ENCODE data around the gene CFAP20. TPM values are rescaled to one million over a fixed set of nuclear protein-coding genes. Genes with fewer than 3 reads are reported as not detected.

The CFAP20 gene
- total RNA-seq = 28.5 TPM
- long read RNA-seq, transcript CFAP20-201 (6 exons, 1,354 nt) = major isoform, 96 of 114 reads
- long read RNA-seq, partial matches to known transcripts = 1 of 114 reads
- long read RNA-seq, other reads (novel, unspliced or antisense) = 15 of 114 reads

- DNase-seq (ENCODE audit: low spot score) = peak; percentile 99
Observed at GRCh38 chr16:58129097-58129936, at the start of gene CFAP20. Gene CFAP20 (minus strand): TSS chr16:58129381. CDS start chr16:58129115, 266 bp downstream.

- DNase-seq (ENCODE audit: low spot score) = no peak
Observed at GRCh38 chr16:58177353-58177710, 48.2 kb upstream of the CFAP20 start.

- no peak for DNase-seq (ENCODE audit: low spot score)
Observed at GRCh38 chr16:58176608-58177352, 47.6 kb upstream of the CFAP20 start.

GRCh38 chr16:58170223-58170622 is 41.0 kb upstream of the CFAP20 start:
- DNase-seq (ENCODE audit: low spot score) = no peak

- DNase-seq (ENCODE audit: low spot score) = no peak
Observed at GRCh38 chr16:58160855-58161254, 31.7 kb upstream of the CFAP20 start.

GRCh38 chr16:58158725-58159124 is 29.5 kb upstream of the CFAP20 start:
- DNase-seq (ENCODE audit: low spot score) = no peak

GRCh38 chr16:58157951-58158540 is 28.9 kb upstream of the CFAP20 start:
- DNase-seq (ENCODE audit: low spot score) = no peak

- no peak for DNase-seq (ENCODE audit: low spot score)
Observed at GRCh38 chr16:58157239-58157638, 28.1 kb upstream of the CFAP20 start.

- no peak for DNase-seq (ENCODE audit: low spot score)
Observed at GRCh38 chr16:58155839-58156238, 26.7 kb upstream of the CFAP20 start.

- DNase-seq (ENCODE audit: low spot score) = no peak
Observed at GRCh38 chr16:58154345-58154744, 25.2 kb upstream of the CFAP20 start.

GRCh38 chr16:58152246-58152868 is 23.2 kb upstream of the CFAP20 start:
- no peak for DNase-seq (ENCODE audit: low spot score)

- DNase-seq (ENCODE audit: low spot score) = no peak
Observed at GRCh38 chr16:58148526-58148925, 19.3 kb upstream of the CFAP20 start.

- no peak for DNase-seq (ENCODE audit: low spot score)
Observed at GRCh38 chr16:58148099-58148498, 18.9 kb upstream of the CFAP20 start.

GRCh38 chr16:58138852-58139251 is 9.7 kb upstream of the CFAP20 start:
- DNase-seq (ENCODE audit: low spot score) = no peak

GRCh38 chr16:58137581-58137980 is 8.4 kb upstream of the CFAP20 start:
- no peak for DNase-seq (ENCODE audit: low spot score)

GRCh38 chr16:58128711-58129096 is 477 bp downstream of the CFAP20 start:
- peak; percentile 87 for DNase-seq (ENCODE audit: low spot score)

- DNase-seq (ENCODE audit: low spot score) = peak; percentile 67
Observed at GRCh38 chr16:58128181-58128631, 975 bp downstream of the CFAP20 start.

- peak; percentile 14 for DNase-seq (ENCODE audit: low spot score)
Observed at GRCh38 chr16:58127634-58128033, 1.5 kb downstream of the CFAP20 start.

GRCh38 chr16:58127033-58127556 is 2.1 kb downstream of the CFAP20 start:
- peak; percentile 28 for DNase-seq (ENCODE audit: low spot score)

GRCh38 chr16:58126451-58126961 is 2.7 kb downstream of the CFAP20 start:
- no peak for DNase-seq (ENCODE audit: low spot score)
